HL-60 (cell line): ENCODE results near the gene DNAH1.

Source experiments
- DNase-seq, 2 experiments: peaks; one replicate each; pipeline ENCODE4 v3.0.0-alpha.2; 2010 to 2020; ENCODE audit warnings: low read depth in 1 of 2, low spot score in 1 of 2
- H3K27ac ChIP-seq: fragments of 250-450 bp; sonication (Bioruptor Pico); replicated peaks from 2 replicates; pipeline ENCODE4 v1.5.1; 2020; ENCODE audit warnings: mild to moderate bottlenecking, moderate library complexity
- H3K27me3 ChIP-seq: fragments of 250-450 bp; sonication (Bioruptor Pico); 2 replicates; pipeline ENCODE4 v1.5.1; 2021; ENCODE audit warnings: mild to moderate bottlenecking, moderate library complexity; ENCODE audit not compliant: insufficient read depth, poor library complexity, severe bottlenecking
- H3K4me3 ChIP-seq: replicated peaks from 2 replicates; pipeline ENCODE4 v1.5.1; 2011; ENCODE audit warnings: mild to moderate bottlenecking, control low read depth, low read length; ENCODE audit not compliant: insufficient read depth
- CTCF ChIP-seq: IDR thresholded peaks from one replicate; pipeline ENCODE4 v1.5.1; 2011; ENCODE audit warnings: low read length, control low read depth, inconsistent platforms; ENCODE audit not compliant: insufficient read depth
- GABPA ChIP-seq: IDR thresholded peaks from 2 replicates; pipeline ENCODE4 v1.6.1; 2012; ENCODE audit warnings: low read depth
- POLR2AphosphoS5 ChIP-seq: IDR thresholded peaks from 2 replicates; pipeline ENCODE4 v1.6.1; 2012; ENCODE audit warnings: low read depth
- REST ChIP-seq: IDR thresholded peaks from 2 replicates; pipeline ENCODE4 v1.6.1; 2012; ENCODE audit warnings: low read depth; ENCODE audit not compliant: insufficient replicate concordance
- SPI1 ChIP-seq: IDR thresholded peaks from 2 replicates; pipeline ENCODE4 v1.6.1; 2012; ENCODE audit warnings: low read depth, mild to moderate bottlenecking, borderline replicate concordance

Gene DNAH1

GRCh38 chr3:52322466-52322865 is 6.3 kb downstream of the DNAH1 start:
- H3K27me3 ChIP-seq = no peaks in the 10 kb centered on the region
- no peak for TF ChIP-seq REST
- TF ChIP-seq CTCF = no peak
- no peak for TF ChIP-seq SPI1
- TF ChIP-seq POLR2AphosphoS5 = no peak
- no peak for TF ChIP-seq GABPA
- no peak overlapping the region for H3K4me3 ChIP-seq
- no peak for DNase-seq
- H3K27ac ChIP-seq = no peak overlapping the region

DNA sequence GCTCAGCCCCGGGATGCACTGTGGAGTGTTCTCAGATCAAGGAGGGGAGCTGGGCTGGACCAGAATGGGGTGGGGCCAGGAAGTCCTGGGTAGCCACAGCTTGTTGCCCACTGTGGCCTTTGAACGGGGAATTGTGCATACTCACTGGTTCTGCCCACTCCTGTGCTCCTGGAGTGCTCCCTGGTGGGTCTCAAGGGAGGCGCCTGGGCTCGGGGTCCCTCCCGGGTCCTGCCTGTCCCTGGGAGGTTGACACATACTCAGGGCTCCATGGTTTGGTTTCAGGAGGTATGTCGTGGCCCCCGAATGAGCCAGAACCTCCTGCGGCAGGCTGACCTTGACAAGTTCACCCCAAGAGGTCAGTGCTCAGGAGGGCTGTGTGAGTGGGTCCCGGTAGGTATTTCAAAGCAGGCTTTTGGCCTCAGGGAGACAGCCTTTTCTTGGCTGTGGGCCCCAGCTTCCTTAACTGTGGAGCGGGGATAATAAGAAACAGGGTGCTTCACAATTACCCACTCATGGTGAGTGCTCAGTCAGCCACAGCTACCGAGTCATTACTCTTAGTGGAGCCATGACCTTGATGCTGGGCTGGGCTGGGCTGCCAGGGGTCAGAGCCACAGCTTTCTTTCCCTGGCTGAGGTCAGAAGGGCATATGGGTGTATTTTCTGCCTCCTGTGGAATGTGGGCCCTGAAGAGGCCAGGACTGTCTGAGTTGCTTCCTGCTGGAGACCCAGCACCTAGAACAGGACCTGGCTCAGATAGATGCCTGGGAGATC is 7.6 kb downstream of the DNAH1 start:
- no peak for DNase-seq
- no peaks in the 10 kb centered on the region for H3K27me3 ChIP-seq
- no peak overlapping the region for H3K27ac ChIP-seq
- TF ChIP-seq SPI1 (no peak), POLR2AphosphoS5 (no peak), REST (no peak), GABPA (no peak), CTCF (no peak)
- no peak overlapping the region for H3K4me3 ChIP-seq

DNA sequence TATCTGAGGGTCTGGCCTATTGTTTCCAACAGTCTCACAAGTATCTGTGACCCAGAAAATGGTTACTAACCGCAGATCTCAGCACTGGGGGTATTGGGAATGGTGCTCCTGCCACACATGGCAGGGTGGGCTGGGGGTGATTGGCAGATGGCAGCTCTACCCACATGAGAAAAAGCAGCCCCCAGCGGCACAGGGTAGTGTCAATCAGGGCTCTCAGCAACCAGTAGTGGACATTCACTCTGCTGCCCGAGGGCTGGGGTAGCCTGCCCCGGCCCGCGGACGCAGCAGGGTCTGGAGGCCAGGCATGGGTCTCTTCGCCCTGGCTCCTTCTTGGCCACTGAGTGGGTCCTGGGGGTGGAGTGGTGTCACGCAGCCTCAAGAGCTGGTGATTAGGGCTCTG is 8.6 kb downstream of the DNAH1 start:
- Histone ChIP-seq H3K27me3 (no peaks in the 10 kb centered on the region), H3K27ac (no peak overlapping the region), H3K4me3 (no peak overlapping the region)
- TF ChIP-seq REST = no peak
- DNase-seq = no peak
